Activated T-helper 1 cell treated with anti-CD3 and anti-CD28 coated beads, Interleukin-12 subunit alpha, Interleukin-12 subunit beta, Interleukin-2, Interleukin-4 antibody, amounts not matched to agents 30 ng/mL and 10 ng/mL and 1 ng/mL, durations not matched to agents 14 hours and 24 hours and 36 hours (primary cell): ENCODE data around the gene EML1. TPM values are rescaled to one million over a fixed set of nuclear protein-coding genes. Genes with fewer than 3 reads are reported as not detected.

Source experiments
- DNase-seq: peaks from one replicate; pipeline ENCODE4 v3.0.0; 2021; ENCODE audit warnings: low spot score
- H3K27ac Mint-ChIP-seq: one replicate; pipeline ENCODE4 v1.8.0; 2021; ENCODE audit warnings: mild to moderate bottlenecking, mixed read lengths
- H3K27me3 Mint-ChIP-seq: one replicate; pipeline ENCODE4 v1.8.0; 2022; ENCODE audit warnings: mild to moderate bottlenecking, moderate library complexity, mixed read lengths; ENCODE audit not compliant: insufficient read depth
- H3K36me3 Mint-ChIP-seq: one replicate; pipeline ENCODE4 v1.8.0; 2021; ENCODE audit warnings: low read depth, mixed read lengths
- H3K4me1 Mint-ChIP-seq: one replicate; pipeline ENCODE4 v1.8.0; 2021; ENCODE audit warnings: low read depth, mixed read lengths
- H3K4me3 Mint-ChIP-seq: one replicate; pipeline ENCODE4 v1.8.0; 2021; ENCODE audit warnings: mild to moderate bottlenecking, moderate library complexity, mixed read lengths
- H3K9me3 Mint-ChIP-seq: one replicate; pipeline ENCODE4 v1.8.0; 2021; ENCODE audit warnings: mixed read lengths
- intact Hi-C: fragments of 100-400 bp; cut with micrococcal nuclease; formaldehyde crosslinking; loops from one replicate; pipeline ENCODE4 v1.15.1; 2024
- total RNA-seq: library from RNA; stranded (reverse); gene quantifications from 2 replicates; pipeline ENCODE4 v1.2.3, GENCODE V29; 2022

The EML1 gene
- total RNA-seq, 1 donor from 2014 or later, result 0.91 TPM

DNA sequence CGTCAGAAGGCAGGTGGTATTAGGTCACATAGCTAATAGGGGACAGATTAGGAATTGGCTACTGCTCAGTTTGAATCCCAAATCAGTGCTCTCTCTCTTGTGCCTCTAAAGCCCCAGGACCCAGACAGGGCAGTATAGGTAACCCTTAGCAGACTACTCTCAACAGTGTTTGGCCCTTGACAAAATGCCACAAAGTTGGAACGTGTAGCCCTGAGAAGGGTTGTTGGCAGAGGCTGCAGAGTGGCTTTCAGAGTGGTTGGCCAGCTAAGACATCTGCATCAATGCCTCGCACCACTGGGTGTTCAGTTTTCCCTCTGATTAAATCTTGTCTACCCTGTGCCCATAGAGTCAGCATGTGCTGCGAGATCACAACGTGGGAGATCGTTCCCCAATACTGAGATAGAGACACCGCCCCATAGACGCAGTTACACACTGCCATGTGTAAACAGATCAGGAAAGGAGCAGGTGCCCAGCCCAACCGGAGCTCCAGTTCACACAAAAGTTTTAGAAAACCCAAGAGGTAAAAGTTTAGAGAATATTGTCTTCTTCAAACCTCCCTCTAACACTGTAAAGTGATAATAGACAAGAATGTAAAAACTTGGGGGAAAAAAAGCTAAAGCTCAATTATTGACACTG is 48.3 kb downstream of the EML1 start:
- no peak overlapping the region for H3K4me3 Mint-ChIP-seq
- H3K27ac Mint-ChIP-seq, result no peak overlapping the region
- H3K36me3 Mint-ChIP-seq, result no peaks in the 10 kb centered on the region
- H3K4me1 Mint-ChIP-seq, result no peaks in the 10 kb centered on the region
- intact Hi-C loops, result no loop called here
- H3K9me3 Mint-ChIP-seq, result no peaks in the 10 kb centered on the region
- H3K27me3 Mint-ChIP-seq, result peaks cover 16% of the 10 kb centered on the region
- no peak for DNase-seq

DNA sequence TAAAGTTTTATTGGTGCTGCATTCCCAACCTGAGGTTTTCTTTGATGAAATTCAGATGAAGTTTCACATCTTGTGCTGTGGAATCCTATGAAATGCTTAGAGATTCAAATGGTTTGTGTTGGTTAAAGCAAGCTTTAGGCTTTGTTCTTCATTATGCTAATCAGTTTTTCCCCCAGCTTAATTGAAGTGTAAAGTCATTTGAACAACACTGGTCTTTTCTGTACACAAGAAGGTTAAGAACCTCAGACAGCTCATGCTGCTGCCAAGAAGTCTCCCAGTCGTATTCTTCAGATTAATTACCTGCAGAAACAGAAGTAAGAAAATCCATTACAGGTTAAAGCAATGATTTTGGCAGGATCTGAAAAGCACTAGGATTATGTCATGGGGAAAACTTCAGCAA is 48.9 kb downstream of the EML1 start:
- Mint-ChIP-seq H3K27ac (no peak overlapping the region), H3K27me3 (peaks cover 10% of the 10 kb centered on the region), H3K9me3 (peaks cover 2% of the 10 kb centered on the region), H3K4me1 (no peaks in the 10 kb centered on the region), H3K4me3 (no peak overlapping the region), H3K36me3 (no peaks in the 10 kb centered on the region)
- intact Hi-C loops, result no loop called here
- DNase-seq, result no peak

DNA sequence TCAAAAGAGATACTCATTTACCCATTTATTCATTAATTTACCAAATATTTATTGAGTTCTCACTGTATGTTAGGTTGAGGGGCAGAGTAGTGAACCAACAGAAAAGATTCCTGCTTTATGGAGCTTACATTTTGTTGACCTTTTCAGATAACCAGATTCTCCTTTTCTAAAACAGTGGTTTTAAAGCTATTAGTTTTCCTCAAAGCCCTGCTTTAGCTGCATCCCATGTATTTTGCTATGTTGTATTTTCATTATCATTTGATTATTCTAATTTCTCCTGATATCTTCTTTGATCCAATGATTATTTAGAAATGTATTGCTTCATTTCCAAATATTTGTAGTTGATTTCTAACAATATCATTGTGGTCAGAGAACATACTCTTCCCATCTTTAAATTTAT is 53.6 kb downstream of the EML1 start:
- Mint-ChIP-seq H3K27me3 (peaks cover 12% of the 10 kb centered on the region), H3K4me1 (no peaks in the 10 kb centered on the region), H3K27ac (no peak overlapping the region), H3K9me3 (peaks cover 12% of the 10 kb centered on the region), H3K36me3 (no peaks in the 10 kb centered on the region), H3K4me3 (no peak overlapping the region)
- no peak for DNase-seq
- intact Hi-C loops, result no loop called here

DNA sequence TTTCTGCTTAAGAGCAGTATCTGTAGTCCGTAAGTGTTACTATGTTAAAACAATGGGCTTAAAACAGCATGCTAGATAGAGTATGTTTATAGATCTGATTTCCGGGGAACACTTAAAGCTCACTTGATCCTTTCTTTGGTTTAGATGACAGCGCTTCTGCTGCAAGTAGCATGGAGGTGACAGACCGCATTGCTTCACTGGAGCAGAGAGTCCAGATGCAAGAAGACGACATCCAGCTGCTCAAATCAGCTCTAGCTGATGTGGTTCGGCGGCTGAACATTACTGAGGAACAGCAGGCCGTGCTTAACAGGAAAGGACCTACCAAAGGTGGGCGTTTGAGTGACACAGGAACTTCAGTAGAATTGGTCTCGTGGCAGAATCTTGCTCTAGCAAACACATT is 57.5 kb downstream of the EML1 start:
- Mint-ChIP-seq H3K9me3 (peaks cover 12% of the 10 kb centered on the region), H3K4me3 (no peak overlapping the region), H3K4me1 (no peaks in the 10 kb centered on the region), H3K36me3 (no peaks in the 10 kb centered on the region), H3K27me3 (peaks cover 9% of the 10 kb centered on the region), H3K27ac (no peak overlapping the region)
- intact Hi-C loops, result no loop called here
- no peak for DNase-seq

DNA sequence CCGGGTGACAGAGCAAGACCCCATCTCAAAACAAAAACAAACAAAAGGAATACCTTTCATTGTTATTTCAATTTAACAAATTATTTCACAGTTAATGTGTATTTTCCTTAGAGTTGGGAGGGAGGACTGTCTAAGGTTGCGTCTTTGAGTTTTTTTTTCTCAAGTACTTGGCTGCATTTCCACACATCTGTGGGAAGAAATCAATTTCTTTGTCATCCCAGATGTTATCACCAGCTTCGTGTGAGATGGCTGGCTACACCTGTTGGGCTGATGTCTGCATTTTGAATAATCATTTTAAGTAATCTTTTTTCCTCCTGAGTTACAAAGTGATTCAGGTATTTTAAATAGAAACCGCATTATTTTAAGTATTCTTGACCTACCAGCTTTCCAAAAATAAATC is 59.4 kb downstream of the EML1 start:
- intact Hi-C loops, result no loop called here
- H3K4me1 Mint-ChIP-seq, result no peaks in the 10 kb centered on the region
- peaks cover 5% of the 10 kb centered on the region for H3K9me3 Mint-ChIP-seq
- H3K4me3 Mint-ChIP-seq, result no peak overlapping the region
- H3K36me3 Mint-ChIP-seq, result no peaks in the 10 kb centered on the region
- H3K27ac Mint-ChIP-seq, result no peak overlapping the region
- peaks cover 12% of the 10 kb centered on the region for H3K27me3 Mint-ChIP-seq
- DNase-seq, result no peak

DNA sequence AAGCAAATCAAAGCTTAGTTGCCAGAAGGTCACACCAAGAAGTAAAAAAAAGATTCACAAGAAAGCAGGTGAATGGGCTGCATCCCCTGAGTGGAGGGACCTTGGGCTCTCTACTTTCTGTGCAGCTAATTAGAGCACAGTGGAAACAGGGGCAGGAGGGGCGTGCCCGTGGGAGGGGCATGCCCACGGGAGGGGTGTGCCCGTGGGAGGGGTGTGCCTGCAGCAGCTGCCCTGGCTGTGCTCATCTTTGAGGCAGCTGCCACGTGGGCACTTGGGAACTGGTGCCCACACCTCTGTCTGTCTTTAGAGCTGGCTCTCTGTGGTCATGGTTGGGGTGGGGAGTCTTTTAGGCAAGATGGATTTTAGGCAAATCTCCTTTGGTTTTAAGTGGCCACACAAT is 60.0 kb downstream of the EML1 start:
- no peaks in the 10 kb centered on the region for H3K9me3 Mint-ChIP-seq
- H3K4me3 Mint-ChIP-seq, result no peak overlapping the region
- no peaks in the 10 kb centered on the region for H3K4me1 Mint-ChIP-seq
- H3K27ac Mint-ChIP-seq, result no peak overlapping the region
- H3K27me3 Mint-ChIP-seq, result peaks cover 12% of the 10 kb centered on the region
- H3K36me3 Mint-ChIP-seq, result no peaks in the 10 kb centered on the region
- DNase-seq, result no peak
- intact Hi-C loops, result no loop called here

DNA sequence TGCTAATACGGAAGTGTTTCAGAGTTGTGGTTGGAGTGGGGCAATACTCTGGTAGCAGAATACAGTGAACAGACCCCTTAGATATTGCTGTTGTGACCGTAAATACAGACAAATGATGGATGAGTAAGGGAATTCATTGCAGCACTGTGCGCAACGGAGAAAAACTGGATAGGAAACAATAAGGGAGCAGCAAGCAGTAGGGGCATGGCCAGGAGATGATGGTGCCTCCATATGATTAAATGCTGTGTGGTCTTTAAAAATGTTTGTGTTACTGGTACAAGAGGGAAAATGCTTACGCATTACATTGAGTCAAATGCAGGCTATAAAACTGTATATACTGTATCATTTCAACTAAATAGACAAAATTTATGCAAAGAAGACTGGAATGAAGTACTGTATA is 61.6 kb downstream of the EML1 start:
- H3K27me3 Mint-ChIP-seq, result peaks cover 10% of the 10 kb centered on the region
- H3K27ac Mint-ChIP-seq, result no peak overlapping the region
- H3K36me3 Mint-ChIP-seq, result no peaks in the 10 kb centered on the region
- intact Hi-C loops, result no loop called here
- no peaks in the 10 kb centered on the region for H3K9me3 Mint-ChIP-seq
- DNase-seq, result no peak
- H3K4me1 Mint-ChIP-seq, result no peaks in the 10 kb centered on the region
- H3K4me3 Mint-ChIP-seq, result no peak overlapping the region

DNA sequence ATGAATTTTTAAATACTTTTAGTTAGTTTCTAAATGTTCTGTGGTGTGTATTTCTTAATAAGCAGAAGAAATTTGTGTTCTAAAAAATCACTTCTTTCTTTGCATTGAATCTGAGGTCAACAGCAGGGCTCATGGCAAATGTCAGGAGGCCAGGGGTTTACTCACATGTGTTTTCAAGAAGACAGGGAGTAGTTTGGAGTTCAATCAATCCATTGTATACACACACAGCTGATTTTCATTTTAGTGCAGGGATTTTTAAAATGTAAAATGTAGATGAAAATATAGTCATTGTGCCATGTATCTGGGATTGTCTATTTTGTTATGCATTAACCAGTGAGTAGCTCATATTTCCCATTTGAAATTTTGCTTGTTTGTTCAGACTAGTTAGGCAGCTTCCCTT is 62.1 kb downstream of the EML1 start:
- Mint-ChIP-seq H3K4me3 (no peak overlapping the region), H3K4me1 (no peaks in the 10 kb centered on the region), H3K27me3 (peaks cover 10% of the 10 kb centered on the region), H3K9me3 (no peaks in the 10 kb centered on the region), H3K36me3 (no peaks in the 10 kb centered on the region), H3K27ac (no peak overlapping the region)
- DNase-seq, result no peak
- intact Hi-C loops, result no loop called here

DNA sequence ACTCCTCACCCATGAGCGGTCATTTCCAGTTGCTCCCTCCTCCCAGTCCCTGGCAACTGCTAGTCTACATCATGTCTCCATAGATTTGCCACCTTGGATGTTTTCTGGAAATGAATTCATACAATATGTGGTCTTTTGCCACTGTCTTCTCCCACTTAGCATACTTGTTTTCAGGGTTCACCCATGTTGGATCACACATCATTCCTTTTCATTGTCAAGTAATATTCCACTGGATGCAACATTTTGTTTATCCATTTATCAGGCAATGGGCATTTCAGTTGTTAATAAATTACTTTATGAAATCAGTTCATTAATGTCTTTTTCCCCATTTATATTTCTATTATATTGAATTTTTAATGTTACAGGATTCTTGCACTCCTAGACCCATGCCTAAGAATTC is 64.3 kb downstream of the EML1 start:
- no peak overlapping the region for H3K4me3 Mint-ChIP-seq

DNA sequence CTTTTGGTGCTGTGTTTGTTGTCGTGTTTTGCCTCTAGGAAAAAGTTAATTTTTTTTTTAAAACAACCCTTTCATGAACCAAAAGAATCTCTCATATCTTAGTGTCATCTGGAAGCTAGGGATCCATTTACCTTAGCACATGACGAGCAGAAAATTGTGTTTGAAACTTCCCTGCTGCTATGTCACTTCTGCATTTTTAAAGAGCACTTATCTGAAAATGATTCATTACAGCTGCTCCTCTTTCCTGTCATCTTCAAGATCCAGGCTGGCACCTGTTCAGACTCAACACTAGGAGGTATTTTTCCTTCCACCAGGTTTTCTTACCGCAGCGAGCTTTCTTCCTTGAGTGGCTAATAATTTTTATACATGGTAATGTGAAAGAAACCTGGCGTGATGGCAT is 67.0 kb downstream of the EML1 start:
- no peak overlapping the region for H3K4me3 Mint-ChIP-seq
- DNase-seq, result no peak
- H3K27me3 Mint-ChIP-seq, result peaks cover 7% of the 10 kb centered on the region
- no peaks in the 10 kb centered on the region for H3K4me1 Mint-ChIP-seq
- intact Hi-C loops, result no loop called here
- H3K9me3 Mint-ChIP-seq, result no peaks in the 10 kb centered on the region
- no peak overlapping the region for H3K27ac Mint-ChIP-seq
- no peaks in the 10 kb centered on the region for H3K36me3 Mint-ChIP-seq

More for the DNA sequence above, 64.3 kb downstream of the EML1 start:
- Mint-ChIP-seq H3K4me1 (no peaks in the 10 kb centered on the region), H3K27me3 (peaks cover 7% of the 10 kb centered on the region), H3K36me3 (no peaks in the 10 kb centered on the region), H3K9me3 (no peaks in the 10 kb centered on the region), H3K27ac (no peak overlapping the region)
- intact Hi-C loops, result no loop called here
- DNase-seq, result no peak

DNA sequence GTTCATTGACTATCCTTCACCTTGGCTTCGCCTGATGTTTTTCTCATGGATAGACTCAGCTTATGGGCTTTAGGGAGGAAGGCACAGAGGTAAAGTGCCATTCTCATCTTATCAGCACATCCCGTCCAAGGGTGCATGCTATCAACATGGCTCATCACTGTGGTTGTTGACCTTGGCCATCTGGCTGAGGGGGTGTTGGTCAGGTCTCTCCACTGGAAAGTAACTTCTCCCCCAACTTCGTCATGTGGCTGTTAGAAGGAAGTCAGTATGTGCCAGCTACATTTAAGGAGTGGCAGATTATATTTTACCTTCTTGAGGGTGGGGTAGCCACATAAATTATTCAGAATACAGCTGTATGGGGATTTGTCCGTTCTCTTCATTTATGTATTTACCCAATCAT is 68.9 kb downstream of the EML1 start:
- no peak overlapping the region for H3K27ac Mint-ChIP-seq
- intact Hi-C loops, result no loop called here
- no peaks in the 10 kb centered on the region for H3K4me1 Mint-ChIP-seq
- peaks cover 6% of the 10 kb centered on the region for H3K27me3 Mint-ChIP-seq
- H3K9me3 Mint-ChIP-seq, result no peaks in the 10 kb centered on the region
- DNase-seq, result no peak
- H3K36me3 Mint-ChIP-seq, result no peaks in the 10 kb centered on the region
- no peak overlapping the region for H3K4me3 Mint-ChIP-seq

DNA sequence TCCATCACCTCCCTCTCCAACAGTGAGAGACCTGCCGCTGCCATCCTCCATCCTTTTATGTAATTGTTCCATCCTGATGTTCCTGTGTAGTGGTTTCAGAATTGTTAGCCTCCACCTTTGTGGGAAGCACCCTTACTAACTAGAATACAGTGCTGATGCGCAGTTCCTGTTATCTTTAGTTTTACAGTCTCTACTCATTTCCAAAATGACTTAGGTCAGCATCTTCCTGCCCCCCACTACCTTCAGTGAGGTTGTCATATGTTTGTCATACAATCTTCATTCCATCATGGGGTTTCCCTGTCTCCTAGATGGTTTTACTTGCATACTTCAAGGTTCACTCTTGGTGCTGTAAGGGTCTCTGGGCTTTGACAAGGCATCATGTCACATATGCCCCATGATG is 69.8 kb downstream of the EML1 start:
- no peaks in the 10 kb centered on the region for H3K9me3 Mint-ChIP-seq
- no peak for DNase-seq

DNA sequence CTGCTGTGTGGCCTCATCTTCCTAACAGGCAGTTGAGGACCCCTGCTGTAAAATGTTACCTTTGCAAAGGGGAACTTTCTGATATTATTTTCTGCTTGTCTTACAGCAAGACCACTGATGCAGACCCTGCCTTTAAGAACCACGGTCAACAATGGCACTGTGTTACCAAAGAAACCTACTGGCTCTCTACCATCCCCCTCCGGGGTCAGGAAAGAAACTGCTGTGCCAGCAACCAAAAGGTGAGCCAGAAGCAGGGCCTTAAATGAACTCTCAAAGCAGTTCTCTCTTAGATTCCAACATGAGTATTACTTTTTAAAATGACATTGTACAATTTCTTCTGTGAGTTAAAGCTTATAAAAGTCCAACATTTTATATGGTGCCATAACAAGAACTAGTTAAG is 72.2 kb downstream of the EML1 start:
- DNase-seq, result no peak
- intact Hi-C loops, result no loop called here
- Mint-ChIP-seq H3K27me3 (peaks cover 23% of the 10 kb centered on the region), H3K9me3 (no peaks in the 10 kb centered on the region), H3K4me3 (no peak overlapping the region), H3K36me3 (no peaks in the 10 kb centered on the region), H3K27ac (no peak overlapping the region), H3K4me1 (no peaks in the 10 kb centered on the region)

More for the DNA sequence above, 69.8 kb downstream of the EML1 start:
- no peak overlapping the region for H3K4me3 Mint-ChIP-seq
- intact Hi-C loops, result no loop called here
- H3K27ac Mint-ChIP-seq, result no peak overlapping the region
- peaks cover 15% of the 10 kb centered on the region for H3K27me3 Mint-ChIP-seq
- H3K4me1 Mint-ChIP-seq, result no peaks in the 10 kb centered on the region
- no peaks in the 10 kb centered on the region for H3K36me3 Mint-ChIP-seq

DNA sequence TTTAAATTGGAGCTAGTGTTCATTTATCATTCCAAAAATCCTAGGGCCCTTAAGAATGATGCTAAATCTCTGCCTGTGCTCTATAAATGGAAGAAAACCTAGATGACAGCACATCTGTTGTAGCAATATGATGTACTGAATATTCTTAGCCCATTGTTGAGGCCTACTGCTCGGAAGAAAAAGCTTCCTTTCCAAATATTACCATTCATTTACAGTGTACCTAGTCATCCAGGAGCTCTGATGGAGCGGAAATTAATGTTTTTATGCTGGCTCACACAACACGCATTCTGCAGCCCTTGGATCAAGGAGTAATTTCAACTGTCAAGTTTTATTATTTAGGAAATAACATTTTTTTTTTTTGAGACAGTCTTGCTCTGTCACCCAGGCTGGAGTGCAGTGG is 77.4 kb downstream of the EML1 start:
- intact Hi-C loops, result no loop called here
- DNase-seq, result no peak
- Mint-ChIP-seq H3K27me3 (peaks cover 33% of the 10 kb centered on the region), H3K27ac (no peak overlapping the region), H3K4me1 (no peaks in the 10 kb centered on the region), H3K9me3 (no peaks in the 10 kb centered on the region), H3K4me3 (no peak overlapping the region), H3K36me3 (no peaks in the 10 kb centered on the region)
